Measurements from ENCODE around the gene RTN4.

RTN4 gene

GRCh38 chr2:54967759-54968365, 82.4 kb downstream of the RTN4 start:
- no peak for DNase-seq (ENCODE audit: low spot score)

- DNase-seq (ENCODE audit: low spot score) = no peak
Measured at GRCh38 chr2:54967269-54967668, 83.0 kb downstream of the RTN4 start.

- no peak for DNase-seq (ENCODE audit: low spot score)
Measured at GRCh38 chr2:54966837-54967236, 83.4 kb downstream of the RTN4 start.

- peak; percentile 81 for DNase-seq (ENCODE audit: low spot score)
Measured at GRCh38 chr2:54966165-54966832, 84.0 kb downstream of the RTN4 start.

GRCh38 chr2:54965425-54965824, 84.8 kb downstream of the RTN4 start:
- no peak for DNase-seq (ENCODE audit: low spot score)

GRCh38 chr2:54964816-54965215, 85.4 kb downstream of the RTN4 start:
- no peak for DNase-seq (ENCODE audit: low spot score)

- no peak for DNase-seq (ENCODE audit: low spot score)
Measured at GRCh38 chr2:54964271-54964670, 86.0 kb downstream of the RTN4 start.

- no peak for DNase-seq (ENCODE audit: low spot score)
Measured at GRCh38 chr2:54963476-54963875, 86.8 kb downstream of the RTN4 start.

GRCh38 chr2:54962935-54963440, 87.3 kb downstream of the RTN4 start:
- no peak for DNase-seq (ENCODE audit: low spot score)

- DNase-seq (ENCODE audit: low spot score) = no peak
Measured at GRCh38 chr2:54962511-54962910, 87.7 kb downstream of the RTN4 start.

GRCh38 chr2:54960164-54960563, 90.1 kb downstream of the RTN4 start:
- no peak for DNase-seq (ENCODE audit: low spot score)

GRCh38 chr2:54958717-54959371, 91.4 kb downstream of the RTN4 start:
- no peak for DNase-seq (ENCODE audit: low spot score)

- DNase-seq (ENCODE audit: low spot score) = no peak
Measured at GRCh38 chr2:54957321-54957999, 92.8 kb downstream of the RTN4 start.

- no peak for DNase-seq (ENCODE audit: low spot score)
Measured at GRCh38 chr2:54956111-54956627, 94.1 kb downstream of the RTN4 start.

- no peak for DNase-seq (ENCODE audit: low spot score)
Measured at GRCh38 chr2:54955358-54956110, 94.7 kb downstream of the RTN4 start.

- DNase-seq (ENCODE audit: low spot score) = no peak
Measured at GRCh38 chr2:54954705-54955357, 95.4 kb downstream of the RTN4 start.

- DNase-seq (ENCODE audit: low spot score) = no peak
Measured at GRCh38 chr2:54954158-54954557, 96.1 kb downstream of the RTN4 start.

GRCh38 chr2:54952978-54953456, 97.2 kb downstream of the RTN4 start:
- DNase-seq (ENCODE audit: low spot score) = no peak

- no peak for DNase-seq (ENCODE audit: low spot score)
Measured at GRCh38 chr2:54952425-54952824, 97.8 kb downstream of the RTN4 start.

- DNase-seq (ENCODE audit: low spot score) = no peak
Measured at GRCh38 chr2:54950811-54951210, 99.4 kb downstream of the RTN4 start.

- no peak for DNase-seq (ENCODE audit: low spot score)
Measured at GRCh38 chr2:54949431-54949830, 100.8 kb downstream of the RTN4 start.

All from cerebellar cortex (tissue), 1 donor.